Kidney (tissue), 14 donors: Measurements from ENCODE around the gene MOSPD3. TPM values are rescaled to one million over a fixed set of nuclear protein-coding genes. Genes with fewer than 3 reads are reported as not detected.
A peak's percentile ranks its signal among the peaks of the same experiment; 100 is the strongest.

Experiments
- DNase-seq, 5 donors: peaks; one replicate each; pipeline ENCODE4 v3.0.0-alpha.2; 2013 to 2020
- FAIRE-seq: peaks from 2 replicates; lab custom pipeline; 2012; peaks lifted over from hg19 to GRCh38; lab: Jason Lieb, UNC
- H3K27ac ChIP-seq, 2 donors: one replicate each; pipeline ENCODE4 v1.7.0; 2013; ENCODE audit warnings: low read depth in 2 of 2, low read length in 2 of 2, inconsistent platforms in 1 of 2
- H3K27me3 ChIP-seq: one replicate; pipeline ENCODE4 v1.7.1; 2013; ENCODE audit warnings: low read length, inconsistent platforms; ENCODE audit not compliant: control insufficient read depth, insufficient read depth
- H3K36me3 ChIP-seq, 3 donors: one replicate each; pipeline versions ENCODE4 v1.7.0 to v1.7.1; 2013; ENCODE audit warnings: low read length in 3 of 3, control low read depth in 1 of 3, inconsistent platforms in 1 of 3; ENCODE audit not compliant: insufficient read depth in 3 of 3, control insufficient read depth in 2 of 3
- H3K4me1 ChIP-seq, 3 donors: one replicate each; pipeline versions ENCODE4 v1.7.0 to v1.7.1; 2013; ENCODE audit warnings: low read length in 3 of 3, inconsistent platforms in 1 of 3, low read depth in 1 of 3; ENCODE audit not compliant: control insufficient read depth in 2 of 3, insufficient read depth in 2 of 3
- H3K4me3 ChIP-seq, 3 donors: one replicate each; pipeline versions ENCODE4 v1.7.0 to v1.8.1; 2013; ENCODE audit warnings: low read length in 3 of 3, control low read depth in 1 of 3, inconsistent platforms in 1 of 3
- H3K9ac ChIP-seq, 3 donors: one replicate each; pipeline versions ENCODE4 v1.7.0 to v1.7.1; 2013; ENCODE audit warnings: low read length in 3 of 3, control low read depth in 1 of 3, inconsistent platforms in 1 of 3
- H3K9me3 ChIP-seq, 3 donors: one replicate each; pipeline versions ENCODE4 v1.7.0 to v1.7.1; 2013; ENCODE audit warnings: low read length in 3 of 3, control low read depth in 1 of 3, inconsistent platforms in 1 of 3; ENCODE audit not compliant: control insufficient read depth in 2 of 3, insufficient read depth in 1 of 3
- intact Hi-C: fragments of 100-400 bp; cut with DNase I; formaldehyde crosslinking; loops from one replicate; pipeline ENCODE4 v1.11.1; 2022
- polyA plus RNA-seq: library from polyadenylated mRNA; stranded (reverse); fragments of 350-450 nt; fragmentation: Illumina TruSeq; extraction: RNeasy Lipid Tissue Mini Kit (QIAGEN cat#74804); gene quantifications from one replicate; pipeline ENCODE4 v1.2.3, GENCODE V29; 2014; ENCODE audit warnings: low read depth, low replicate concordance; ENCODE audit not compliant: insufficient read depth
- total RNA-seq: library from RNA; stranded (reverse); fragmentation: NEBNext Ultra II Directional; extraction: Animal tissue kit (Norgen Biotek cat#: 25700); gene quantifications from one replicate; pipeline ENCODE4 v1.2.1, GENCODE V29; 2021
- TF ChIP-seq, protein P1 (sequence below): IDR thresholded peaks from 3 replicates; pipeline ENCODE4 v1.5.1; 2012; ENCODE audit warnings: mild to moderate bottlenecking, moderate library complexity, borderline replicate concordance; ENCODE audit not compliant: insufficient read depth; ENCODE audit errors: extremely low read depth
- donor health status: control.
- donor health status: control.
- donor health status: control.
- donor health status: control.
- donor health status: control.
- donor health status: DM: yes; HTN: yes; CAD: no.
- donor health status: Normal renal cell carcinoma (clear cell type).

Gene MOSPD3
- total and polyA plus RNA-seq, 2 donors from 2014 or later, result 18.2 to 30.6 TPM

DNA sequence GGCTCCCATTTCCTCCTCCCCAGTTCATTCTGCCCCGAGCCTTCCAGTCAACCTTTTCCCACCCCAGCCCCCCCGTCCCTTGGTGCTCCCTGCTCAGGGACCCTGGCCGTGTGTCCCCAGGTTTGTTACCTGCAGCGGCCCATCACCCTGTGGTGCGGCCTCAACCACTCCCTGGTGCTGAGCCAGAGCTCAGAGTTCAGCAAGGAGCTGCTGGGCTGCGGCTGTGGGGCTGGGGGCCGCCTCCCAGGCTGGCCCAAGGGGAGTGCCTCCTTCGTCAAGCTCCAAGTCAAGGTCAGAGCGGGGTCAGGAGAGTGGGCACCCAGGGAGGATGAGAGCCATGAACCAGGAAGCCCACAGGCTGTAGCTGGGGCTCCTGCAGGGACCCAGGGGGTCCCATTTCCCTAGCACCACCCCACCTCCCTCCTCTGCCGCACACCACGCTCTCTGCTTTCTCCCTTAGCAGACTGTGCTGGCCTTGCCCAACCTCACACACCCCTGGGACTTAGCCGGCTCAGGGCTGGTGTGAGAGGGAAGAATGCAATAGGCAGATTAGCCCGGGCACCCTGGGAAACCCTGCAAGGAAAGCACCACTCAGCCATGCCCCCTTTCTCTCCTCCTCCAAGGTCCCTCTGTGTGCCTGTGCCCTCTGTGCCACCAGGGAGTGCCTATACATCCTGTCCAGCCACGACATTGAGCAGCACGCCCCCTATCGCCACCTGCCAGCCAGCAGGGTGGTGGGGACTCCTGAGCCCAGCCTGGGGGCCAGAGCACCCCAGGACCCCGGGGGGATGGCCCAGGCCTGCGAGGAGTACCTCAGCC is 12.2 kb upstream of the MOSPD3 start:
- no peak for FAIRE-seq
- DNase-seq, result no peak
- H3K27ac ChIP-seq, result no peak overlapping the region
- no peaks in the 10 kb centered on the region for H3K36me3 ChIP-seq
- intact Hi-C loops, result no loop called here
- no peaks in the 10 kb centered on the region for H3K27me3 ChIP-seq
- H3K9ac ChIP-seq, result no peak overlapping the region
- no peaks in the 10 kb centered on the region for H3K9me3 ChIP-seq
- TF ChIP-seq, protein P1, sequence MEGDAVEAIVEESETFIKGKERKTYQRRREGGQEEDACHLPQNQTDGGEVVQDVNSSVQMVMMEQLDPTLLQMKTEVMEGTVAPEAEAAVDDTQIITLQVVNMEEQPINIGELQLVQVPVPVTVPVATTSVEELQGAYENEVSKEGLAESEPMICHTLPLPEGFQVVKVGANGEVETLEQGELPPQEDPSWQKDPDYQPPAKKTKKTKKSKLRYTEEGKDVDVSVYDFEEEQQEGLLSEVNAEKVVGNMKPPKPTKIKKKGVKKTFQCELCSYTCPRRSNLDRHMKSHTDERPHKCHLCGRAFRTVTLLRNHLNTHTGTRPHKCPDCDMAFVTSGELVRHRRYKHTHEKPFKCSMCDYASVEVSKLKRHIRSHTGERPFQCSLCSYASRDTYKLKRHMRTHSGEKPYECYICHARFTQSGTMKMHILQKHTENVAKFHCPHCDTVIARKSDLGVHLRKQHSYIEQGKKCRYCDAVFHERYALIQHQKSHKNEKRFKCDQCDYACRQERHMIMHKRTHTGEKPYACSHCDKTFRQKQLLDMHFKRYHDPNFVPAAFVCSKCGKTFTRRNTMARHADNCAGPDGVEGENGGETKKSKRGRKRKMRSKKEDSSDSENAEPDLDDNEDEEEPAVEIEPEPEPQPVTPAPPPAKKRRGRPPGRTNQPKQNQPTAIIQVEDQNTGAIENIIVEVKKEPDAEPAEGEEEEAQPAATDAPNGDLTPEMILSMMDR, result no peak
- H3K4me3 ChIP-seq, result no peak overlapping the region
- peaks cover 0 to 3% (median 0%) of the 10 kb centered on the region in 3 donors for H3K4me1 ChIP-seq

- H3K9me3 ChIP-seq, result no peaks in the 10 kb centered on the region
- no peak overlapping the region for H3K9ac ChIP-seq
- TF ChIP-seq, protein P1, result no peak
- intact Hi-C loops, result no loop called here
- H3K36me3 ChIP-seq, result no peaks in the 10 kb centered on the region
- DNase-seq (no peak), FAIRE-seq (no peak)
- no peaks in the 10 kb centered on the region for H3K27me3 ChIP-seq
- H3K27ac ChIP-seq, result no peak overlapping the region
- no peak overlapping the region for H3K4me3 ChIP-seq
- peaks cover 0 to 7% (median 0%) of the 10 kb centered on the region in 3 donors for H3K4me1 ChIP-seq
Measured at GRCh38 chr7:100600730-100601038, 11.7 kb upstream of the MOSPD3 start.

DNA sequence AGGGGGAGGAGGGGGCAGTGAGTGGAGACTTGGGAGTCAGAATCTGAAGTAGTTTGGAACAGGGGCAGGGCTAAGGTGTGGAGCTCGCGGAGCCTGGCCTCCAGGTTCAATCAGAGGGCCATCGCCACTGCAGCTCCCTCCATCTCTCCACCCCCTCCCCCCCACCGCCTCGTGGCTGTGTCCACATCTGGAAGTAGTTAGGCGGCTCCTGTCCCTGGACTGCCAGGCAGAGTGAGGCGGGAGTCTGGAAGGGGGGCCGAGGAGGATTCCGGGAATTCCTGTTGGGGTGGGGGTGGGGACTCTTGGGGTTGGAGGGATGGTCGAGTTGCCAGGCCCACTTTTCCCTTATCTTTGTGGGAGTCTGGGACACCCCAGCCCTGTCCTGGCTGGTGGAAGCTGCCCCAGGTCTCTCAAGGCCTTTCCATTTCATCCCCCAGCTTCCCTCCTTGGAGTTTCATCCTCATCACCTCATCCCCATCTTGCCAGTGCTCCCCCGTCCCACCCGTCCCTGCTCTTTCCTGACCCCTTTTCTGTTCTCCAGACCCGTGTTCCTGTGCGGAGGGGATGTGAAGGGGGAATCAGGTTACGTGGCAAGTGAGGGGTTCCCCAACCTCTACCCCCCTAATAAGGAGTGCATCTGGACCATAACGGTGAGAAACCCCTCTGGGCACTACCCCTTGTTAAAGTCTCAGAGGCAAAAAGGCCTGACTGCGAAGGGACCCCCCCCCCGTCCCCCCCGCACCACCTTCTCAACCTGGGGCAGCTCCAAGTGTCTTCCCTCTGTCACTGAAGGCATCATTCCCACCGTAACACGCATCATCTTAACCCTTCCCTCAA is 9.2 kb upstream of the MOSPD3 start:
- intact Hi-C loops, result no loop called here
- H3K4me3 ChIP-seq, result peak overlapping the region in 1 of 3 donors; percentile 51
- TF ChIP-seq, protein P1, result no peak
- H3K9ac ChIP-seq, result peak overlapping the region in 1 of 3 donors; percentile 26
- DNase-seq (peak; percentile 83 to 94 (median 89)), FAIRE-seq (no peak)
- H3K27me3 ChIP-seq, result no peaks in the 10 kb centered on the region
- no peaks in the 10 kb centered on the region for H3K36me3 ChIP-seq
- H3K9me3 ChIP-seq, result no peaks in the 10 kb centered on the region
- H3K4me1 ChIP-seq, result peaks cover 0 to 7% (median 0%) of the 10 kb centered on the region in 3 donors
- peak overlapping the region; percentile 22 to 62 for H3K27ac ChIP-seq
